Omental fat pad (tissue), 4 donors: ENCODE data around the gene RFC2. TPM values are rescaled to one million over a fixed set of nuclear protein-coding genes. Genes with fewer than 3 reads are reported as not detected.

Source experiments
- ATAC-seq: fragments of 150-250 bp; one replicate; pipeline ENCODE4 v1.9.1; 2016; ENCODE audit warnings: mild to moderate bottlenecking, moderate library complexity; ENCODE audit not compliant: low FRiP score
- DNase-seq: peaks from one replicate; pipeline ENCODE4 v3.0.0-alpha.2; 2019; ENCODE audit warnings: low spot score
- total RNA-seq, 4 donors: library from RNA; depleted of rRNA; stranded (reverse); fragments of >200 nt; gene quantifications; one replicate each; pipeline ENCODE4 v1.1.0, GENCODE V29; 2016
- TF ChIP-seq, protein P1 (sequence below), 3 donors: fragments of 450-650 bp; IDR thresholded peaks; one replicate each; pipeline ENCODE4 v1.5.1; 2016 to 2017; ENCODE audit warnings: antibody characterized with exemption in 3 of 3, mild to moderate bottlenecking in 3 of 3, moderate library complexity in 2 of 3

RFC2 gene
- total RNA-seq, 4 donors from 2014 or later = 10.9 to 14.8 (median 12.3) TPM

DNA sequence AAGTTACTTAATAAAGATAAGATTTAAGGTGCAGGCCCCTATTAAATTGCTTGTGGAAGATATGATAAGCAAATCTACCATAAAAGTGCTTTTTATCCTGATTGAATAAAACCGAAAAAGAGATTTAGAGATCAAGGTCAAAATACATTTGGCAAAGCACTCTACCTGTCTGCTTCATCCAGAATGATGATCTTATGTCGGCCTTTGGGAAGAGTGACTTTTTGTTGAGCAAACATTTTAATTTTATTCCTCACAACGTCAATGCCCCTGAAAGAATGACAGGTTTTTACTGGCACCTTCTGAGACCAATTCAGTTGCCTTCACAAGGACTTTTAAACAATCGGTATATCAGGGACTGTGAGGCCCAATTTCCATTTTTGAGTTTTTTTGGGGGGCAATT lies 7.7 kb downstream of the RFC2 start:
- TF ChIP-seq, protein P1, sequence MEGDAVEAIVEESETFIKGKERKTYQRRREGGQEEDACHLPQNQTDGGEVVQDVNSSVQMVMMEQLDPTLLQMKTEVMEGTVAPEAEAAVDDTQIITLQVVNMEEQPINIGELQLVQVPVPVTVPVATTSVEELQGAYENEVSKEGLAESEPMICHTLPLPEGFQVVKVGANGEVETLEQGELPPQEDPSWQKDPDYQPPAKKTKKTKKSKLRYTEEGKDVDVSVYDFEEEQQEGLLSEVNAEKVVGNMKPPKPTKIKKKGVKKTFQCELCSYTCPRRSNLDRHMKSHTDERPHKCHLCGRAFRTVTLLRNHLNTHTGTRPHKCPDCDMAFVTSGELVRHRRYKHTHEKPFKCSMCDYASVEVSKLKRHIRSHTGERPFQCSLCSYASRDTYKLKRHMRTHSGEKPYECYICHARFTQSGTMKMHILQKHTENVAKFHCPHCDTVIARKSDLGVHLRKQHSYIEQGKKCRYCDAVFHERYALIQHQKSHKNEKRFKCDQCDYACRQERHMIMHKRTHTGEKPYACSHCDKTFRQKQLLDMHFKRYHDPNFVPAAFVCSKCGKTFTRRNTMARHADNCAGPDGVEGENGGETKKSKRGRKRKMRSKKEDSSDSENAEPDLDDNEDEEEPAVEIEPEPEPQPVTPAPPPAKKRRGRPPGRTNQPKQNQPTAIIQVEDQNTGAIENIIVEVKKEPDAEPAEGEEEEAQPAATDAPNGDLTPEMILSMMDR (IDR thresholded peaks at IDR 0.05) = no peak
- no peak for DNase-seq
- ATAC-seq = no peak

DNA sequence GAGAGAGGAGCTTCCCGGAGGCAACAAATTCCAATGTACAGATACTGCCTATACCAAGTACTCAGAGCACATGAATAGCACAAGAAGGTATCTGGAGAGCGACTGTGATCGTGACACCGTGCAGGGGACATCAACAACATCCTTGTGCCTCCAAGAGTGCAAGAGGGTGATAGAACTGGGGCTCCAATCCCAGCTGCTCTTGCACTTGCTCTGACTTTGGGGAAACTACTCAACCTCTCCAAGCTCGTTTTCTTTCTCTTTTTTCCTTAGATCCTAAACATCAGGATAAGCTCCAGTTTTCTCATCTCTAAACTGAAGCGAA lies 12.1 kb downstream of the RFC2 start:
- DNase-seq = no peak
- TF ChIP-seq, protein P1 (IDR thresholded peaks at IDR 0.05) = no peak

DNA sequence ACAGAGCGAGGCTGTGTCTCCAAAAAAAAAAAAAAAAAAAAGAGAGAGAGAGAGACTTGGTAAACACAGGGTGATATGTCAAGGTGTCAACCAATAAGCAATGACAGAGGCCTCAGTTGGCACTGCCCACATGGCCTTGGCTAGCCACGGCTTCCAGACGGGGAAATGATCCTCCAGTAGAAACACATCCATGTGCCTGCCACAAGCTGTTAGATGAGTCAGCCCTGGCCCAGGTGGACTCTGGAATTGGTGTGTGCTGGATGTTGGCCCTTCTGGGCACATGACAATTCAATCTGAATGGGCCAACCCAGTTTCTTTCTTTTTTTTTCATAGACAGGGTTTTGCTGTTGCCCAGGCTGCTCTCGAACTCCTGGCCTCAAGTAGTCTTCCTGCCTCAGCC lies 13.7 kb downstream of the RFC2 start:
- ATAC-seq = no peak
- DNase-seq = no peak
- TF ChIP-seq, protein P1 (IDR thresholded peaks at IDR 0.05) = no peak

More for the DNA sequence above, 12.1 kb downstream of the RFC2 start:
- no peak for ATAC-seq

DNA sequence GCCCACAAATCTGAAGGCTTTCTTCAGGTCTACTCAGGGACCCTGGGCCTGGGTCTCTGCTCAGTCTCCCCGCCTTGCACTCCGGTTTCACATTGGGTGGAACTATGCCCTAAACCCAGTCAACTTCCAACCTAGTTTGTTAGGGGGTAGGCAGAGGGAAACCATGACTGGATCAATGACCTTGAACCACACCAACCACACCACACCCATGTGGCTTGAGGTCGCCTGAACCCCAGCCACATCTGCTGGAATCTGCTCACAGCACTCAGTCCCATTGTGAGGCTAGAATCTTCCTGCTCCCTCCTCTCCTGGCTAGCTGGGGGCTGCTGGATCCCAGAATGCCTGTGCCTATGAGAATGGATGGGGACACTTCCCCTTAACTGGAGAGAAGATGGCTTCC lies 17.9 kb downstream of the RFC2 start:
- ATAC-seq (no peak), DNase-seq (no peak)
- TF ChIP-seq, protein P1 (IDR thresholded peaks at IDR 0.05) = no peak

DNA sequence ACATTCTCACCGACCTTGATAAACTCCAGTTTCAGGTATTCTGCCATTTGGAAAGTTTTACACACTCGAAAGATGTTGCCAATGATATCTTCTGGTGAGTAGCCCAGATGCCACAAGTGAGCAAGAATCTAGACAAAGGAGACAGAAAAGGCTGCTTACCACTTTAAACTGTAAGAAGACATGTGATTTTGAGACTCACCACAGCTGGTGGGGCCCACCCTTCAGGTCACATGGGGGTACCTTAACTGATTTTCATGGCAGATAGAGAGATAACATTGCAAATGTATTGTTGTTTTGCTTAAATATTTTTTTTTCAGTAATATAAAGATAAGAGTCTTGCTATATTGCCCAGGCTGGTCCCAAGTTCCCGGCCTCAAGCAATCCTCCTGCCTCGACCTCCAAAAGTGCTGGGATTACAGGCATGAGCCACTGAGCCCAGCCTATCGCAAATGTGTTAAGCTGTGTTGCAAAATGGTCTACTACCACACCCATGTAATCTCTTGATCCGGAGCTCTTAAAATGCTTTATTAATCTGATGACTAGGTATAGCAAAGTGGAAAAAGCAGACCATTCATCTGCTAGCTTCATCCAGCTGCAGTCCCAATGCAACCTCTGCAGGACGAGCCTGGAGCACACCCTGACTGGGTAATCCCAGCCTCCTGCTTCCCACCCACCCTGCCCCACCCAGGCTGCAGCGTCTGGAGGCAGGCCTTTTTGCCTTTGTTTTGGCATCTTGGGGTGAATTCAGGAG lies 18.5 kb downstream of the RFC2 start:
- DNase-seq (no peak), ATAC-seq (no peak)
- TF ChIP-seq, protein P1 (IDR thresholded peaks at IDR 0.05) = no peak

DNA sequence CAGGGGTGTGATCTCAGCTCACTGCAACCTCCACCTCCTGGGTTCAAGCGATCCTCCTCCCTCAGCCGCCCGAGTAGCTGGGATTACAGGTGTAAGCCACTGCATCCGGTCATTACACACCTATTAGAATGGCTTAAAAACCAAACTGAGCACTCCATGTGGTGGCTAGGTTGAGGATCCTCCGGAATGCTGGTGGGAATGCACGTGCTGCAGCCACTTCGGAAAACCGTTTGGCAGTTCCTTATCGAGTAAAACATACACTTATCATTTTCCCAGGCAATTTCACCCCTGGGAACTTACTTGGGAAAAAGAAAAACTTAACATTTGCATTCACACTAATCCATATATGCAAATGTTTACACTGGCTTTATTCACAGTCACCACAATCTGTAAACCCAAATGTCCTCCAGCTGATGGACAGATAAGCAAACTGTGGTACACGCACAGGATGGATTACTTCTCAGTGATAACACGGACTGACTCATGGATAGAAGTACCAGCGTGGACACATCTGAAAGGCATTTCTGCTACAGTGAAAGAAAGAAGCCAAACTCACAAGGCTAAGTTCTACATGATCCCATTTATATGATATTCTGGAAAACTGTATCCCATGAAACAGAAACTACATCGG lies 20.4 kb downstream of the RFC2 start:
- ATAC-seq (no peak), DNase-seq (no peak)
- TF ChIP-seq, protein P1 (IDR thresholded peaks at IDR 0.05) = no peak

DNA sequence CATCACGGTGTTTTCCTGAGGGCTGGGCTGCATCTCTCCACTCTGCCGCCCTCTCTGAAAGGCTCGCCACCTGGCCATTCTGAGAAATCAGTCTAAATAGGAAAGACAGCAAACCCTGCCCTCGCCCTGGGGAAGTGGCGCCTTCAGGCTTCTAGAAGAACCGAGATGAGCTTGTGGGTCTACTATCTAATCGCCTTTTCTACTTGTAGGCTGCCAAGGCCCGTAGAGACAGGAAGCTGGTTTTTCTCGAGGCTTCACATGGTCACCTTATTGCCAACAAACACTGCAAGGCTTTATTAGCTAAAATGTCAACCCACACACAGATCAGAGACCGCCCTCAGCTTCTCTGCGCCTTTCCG lies 23.0 kb downstream of the RFC2 start:
- no peak for ATAC-seq
- DNase-seq = no peak
- TF ChIP-seq, protein P1 (IDR thresholded peaks at IDR 0.05) = no peak
